Caco-2 (cell line): ENCODE results near the gene NBAS. TPM values are rescaled to one million over a fixed set of nuclear protein-coding genes. Genes with fewer than 3 reads are reported as not detected.
"Not testable (repeated sequence)": the region's sequence is repeated elsewhere in the genome, so short reads cannot be mapped to it uniquely, and the experiment has no call there.

Experiments
- BruUV-seq: library from RNA; stranded (reverse); fragments of 400-500 nt; replicated peaks from 2 replicates; lab custom pipeline; 2021; lab: Mats Ljungman, UMichigan
- CTCF ChIA-PET: fragments of 300-600 bp; sonication (Branson Sonifier 250); formaldehyde crosslinking; loops from one replicate; lab custom pipeline; 2022; ENCODE audit warnings: antibody characterized with exemption; lab: Charles Lee
- POLR2A ChIA-PET: fragments of 300-600 bp; sonication (Branson Sonifier 250); formaldehyde crosslinking; loops from one replicate; lab custom pipeline; 2022; ENCODE audit warnings: antibody characterized with exemption; lab: Charles Lee
- DNase-seq, 2 experiments: peaks; one replicate each; pipeline versions ENCODE4 v3.0.0 to v3.0.0-alpha.2; 2020 to 2022
- H3K27me3 ChIP-seq: replicated peaks from 2 replicates; pipeline ENCODE4 v1.6.0; 2011; ENCODE audit warnings: low read length; ENCODE audit not compliant: control insufficient read depth, insufficient read depth
- H3K36me3 ChIP-seq: 2 replicates; pipeline ENCODE4 v1.5.1; 2011; ENCODE audit warnings: low read length; ENCODE audit not compliant: control insufficient read depth, insufficient read depth
- H3K4me1 ChIP-seq: fragments of 250-450 bp; sonication (Bioruptor Pico); 2 replicates; pipeline ENCODE4 v1.5.1; 2020; ENCODE audit warnings: mild to moderate bottlenecking
- H3K4me3 ChIP-seq: 2 replicates; pipeline ENCODE4 v1.5.1; 2011; ENCODE audit warnings: low read depth, mild to moderate bottlenecking, control low read depth, low read length
- H3K9me3 ChIP-seq: fragments of 250-450 bp; sonication (Bioruptor Pico); 2 replicates; pipeline ENCODE4 v1.5.1; 2020; ENCODE audit warnings: mild to moderate bottlenecking, moderate library complexity
- H3K27ac Mint-ChIP-seq: one replicate; pipeline ENCODE4 v1.8.0; 2022; ENCODE audit warnings: mixed read lengths; ENCODE audit not compliant: unreplicated experiment
- H3K27me3 Mint-ChIP-seq: one replicate; pipeline ENCODE4 v1.8.0; 2022; ENCODE audit warnings: mixed read lengths; ENCODE audit not compliant: insufficient read depth, unreplicated experiment
- H3K36me3 Mint-ChIP-seq: one replicate; pipeline ENCODE4 v1.8.0; 2022; ENCODE audit warnings: mild to moderate bottlenecking, mixed read lengths; ENCODE audit not compliant: insufficient read depth, unreplicated experiment
- H3K4me1 Mint-ChIP-seq: one replicate; pipeline ENCODE4 v1.8.0; 2022; ENCODE audit warnings: low read depth, mixed read lengths; ENCODE audit not compliant: unreplicated experiment
- H3K4me3 Mint-ChIP-seq: one replicate; pipeline ENCODE4 v1.8.0; 2022; ENCODE audit warnings: mild to moderate bottlenecking, moderate library complexity, mixed read lengths; ENCODE audit not compliant: unreplicated experiment
- H3K9me3 Mint-ChIP-seq: one replicate; pipeline ENCODE4 v1.8.0; 2022; ENCODE audit warnings: mixed read lengths; ENCODE audit not compliant: unreplicated experiment
- intact Hi-C: fragments of 100-400 bp; cut with micrococcal nuclease; formaldehyde crosslinking; loops from one replicate; pipeline ENCODE4 v1.10.0; 2022; ENCODE audit not compliant: unreplicated experiment
- total RNA-seq: library from RNA; stranded (reverse); gene quantifications from 2 replicates; pipeline ENCODE4 v1.2.3, GENCODE V29; 2022
- TF ChIP-seq, protein P1 (sequence below), 2 experiments: fragments of 200-600 bp in 1 of 2; IDR thresholded peaks; 1 replicate in 1 of 2; 2 replicates in 1 of 2; pipeline versions ENCODE4 v1.5.1 to v1.8.0; 2011 to 2022; ENCODE audit warnings: antibody characterized with exemption in 1 of 2, control low read depth in 1 of 2, inconsistent platforms in 1 of 2, low read depth in 1 of 2, low read length in 1 of 2, mild to moderate bottlenecking in 1 of 2, moderate library complexity in 1 of 2; ENCODE audit not compliant: insufficient read depth in 1 of 2, severe bottlenecking in 1 of 2, unreplicated experiment in 1 of 2

NBAS gene
- total RNA-seq, 1 experiment from 2014 or later: 31.1 TPM

DNA sequence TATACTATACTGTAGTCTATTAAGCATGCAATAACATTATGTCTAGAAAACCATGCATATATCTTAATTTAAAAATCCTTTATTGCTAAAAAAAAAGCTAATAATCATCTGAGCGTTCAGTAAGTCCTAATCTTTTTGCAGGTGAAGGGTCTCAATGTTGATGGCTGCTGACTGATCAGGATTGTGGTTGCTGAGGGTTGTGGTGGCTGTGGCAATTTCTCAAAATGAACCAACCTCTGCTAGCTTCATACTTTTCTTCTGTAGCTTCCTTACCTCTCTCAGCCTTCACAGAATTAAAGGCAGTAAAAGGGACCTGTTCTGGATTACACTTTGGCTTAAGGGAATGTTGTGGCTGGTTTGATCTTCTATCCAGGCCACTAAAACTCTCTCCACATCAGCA lies 235.8 kb downstream of the NBAS start:
- H3K9me3 Mint-ChIP-seq: no peaks in the 10 kb centered on the region
- H3K4me3 ChIP-seq: no peak overlapping the region
- H3K9me3 ChIP-seq: no peaks in the 10 kb centered on the region
- ChIA-PET POLR2A (no interaction called here), CTCF (no interaction called here)
- no peaks in the 10 kb centered on the region; the same call in 1 of the 2 replicates for H3K36me3 ChIP-seq
- H3K4me1 Mint-ChIP-seq: no peaks in the 10 kb centered on the region
- no peaks in the 10 kb centered on the region for H3K4me1 ChIP-seq
- H3K27ac Mint-ChIP-seq: no peak overlapping the region
- intact Hi-C loops: no loop called here
- no TSS peak for BruUV-seq
- TF ChIP-seq, protein P1, sequence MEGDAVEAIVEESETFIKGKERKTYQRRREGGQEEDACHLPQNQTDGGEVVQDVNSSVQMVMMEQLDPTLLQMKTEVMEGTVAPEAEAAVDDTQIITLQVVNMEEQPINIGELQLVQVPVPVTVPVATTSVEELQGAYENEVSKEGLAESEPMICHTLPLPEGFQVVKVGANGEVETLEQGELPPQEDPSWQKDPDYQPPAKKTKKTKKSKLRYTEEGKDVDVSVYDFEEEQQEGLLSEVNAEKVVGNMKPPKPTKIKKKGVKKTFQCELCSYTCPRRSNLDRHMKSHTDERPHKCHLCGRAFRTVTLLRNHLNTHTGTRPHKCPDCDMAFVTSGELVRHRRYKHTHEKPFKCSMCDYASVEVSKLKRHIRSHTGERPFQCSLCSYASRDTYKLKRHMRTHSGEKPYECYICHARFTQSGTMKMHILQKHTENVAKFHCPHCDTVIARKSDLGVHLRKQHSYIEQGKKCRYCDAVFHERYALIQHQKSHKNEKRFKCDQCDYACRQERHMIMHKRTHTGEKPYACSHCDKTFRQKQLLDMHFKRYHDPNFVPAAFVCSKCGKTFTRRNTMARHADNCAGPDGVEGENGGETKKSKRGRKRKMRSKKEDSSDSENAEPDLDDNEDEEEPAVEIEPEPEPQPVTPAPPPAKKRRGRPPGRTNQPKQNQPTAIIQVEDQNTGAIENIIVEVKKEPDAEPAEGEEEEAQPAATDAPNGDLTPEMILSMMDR (IDR thresholded peaks at IDR 0.05; ENCODE audit: insufficient read depth in 1 of 2, low read depth in 1 of 2, low read length in 1 of 2, severe bottlenecking in 1 of 2, unreplicated experiment in 1 of 2): no peak
- H3K27me3 Mint-ChIP-seq: no peaks in the 10 kb centered on the region
- H3K4me3 Mint-ChIP-seq: no peak overlapping the region
- H3K27me3 ChIP-seq: no peaks in the 10 kb centered on the region
- no peaks in the 10 kb centered on the region for H3K36me3 Mint-ChIP-seq
- no peak for DNase-seq

GRCh38 chr2:15323227-15323626 lies 237.9 kb downstream of the NBAS start:
- Histone ChIP-seq H3K36me3 (no peaks in the 10 kb centered on the region; the same call in 1 of the 2 replicates), H3K9me3 (no peaks in the 10 kb centered on the region), H3K27me3 (no peaks in the 10 kb centered on the region), H3K4me1 (no peaks in the 10 kb centered on the region), H3K4me3 (no peak overlapping the region)
- CTCF ChIA-PET: no interaction called here
- H3K27me3 Mint-ChIP-seq: no peaks in the 10 kb centered on the region
- no peak for DNase-seq
- peaks cover 11% of the 10 kb centered on the region for H3K9me3 Mint-ChIP-seq
- POLR2A ChIA-PET: no interaction called here
- no peak overlapping the region for H3K27ac Mint-ChIP-seq
- no peak overlapping the region for H3K4me3 Mint-ChIP-seq
- intact Hi-C loops: no loop called here
- H3K36me3 Mint-ChIP-seq: no peaks in the 10 kb centered on the region
- no peaks in the 10 kb centered on the region for H3K4me1 Mint-ChIP-seq
- no TSS peak for BruUV-seq
- TF ChIP-seq, protein P1 (IDR thresholded peaks at IDR 0.05; ENCODE audit: insufficient read depth in 1 of 2, low read depth in 1 of 2, low read length in 1 of 2, severe bottlenecking in 1 of 2, unreplicated experiment in 1 of 2): no peak

DNA sequence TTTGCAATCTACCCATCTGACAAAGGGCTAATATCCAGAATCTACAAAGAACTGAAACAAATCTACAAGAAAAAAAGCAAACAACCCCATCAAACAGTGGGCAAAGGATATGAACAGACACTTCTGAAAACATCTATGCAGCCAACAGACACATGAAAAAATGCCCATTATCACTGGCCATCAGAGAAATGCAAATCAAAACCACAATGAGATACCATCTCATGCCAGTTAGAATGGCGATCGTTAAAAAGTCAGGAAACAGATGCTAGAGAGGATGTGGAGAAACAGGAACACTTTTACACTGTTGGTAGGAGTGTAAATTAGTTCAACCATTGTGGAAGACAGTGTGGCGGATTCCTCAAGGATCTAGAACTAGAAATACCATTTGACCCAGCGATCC lies 239.7 kb downstream of the NBAS start:
- POLR2A ChIA-PET, H3K4me1 Mint-ChIP-seq, CTCF ChIA-PET, DNase-seq, H3K9me3 ChIP-seq, H3K36me3 ChIP-seq, H3K36me3 Mint-ChIP-seq, H3K4me1 ChIP-seq, intact Hi-C loops, BruUV-seq, H3K27me3 ChIP-seq, H3K4me3 Mint-ChIP-seq, H3K27me3 Mint-ChIP-seq, H3K4me3 ChIP-seq, H3K27ac Mint-ChIP-seq: not testable (repeated sequence)
- H3K9me3 Mint-ChIP-seq: peaks cover 21% of the 10 kb centered on the region

DNA sequence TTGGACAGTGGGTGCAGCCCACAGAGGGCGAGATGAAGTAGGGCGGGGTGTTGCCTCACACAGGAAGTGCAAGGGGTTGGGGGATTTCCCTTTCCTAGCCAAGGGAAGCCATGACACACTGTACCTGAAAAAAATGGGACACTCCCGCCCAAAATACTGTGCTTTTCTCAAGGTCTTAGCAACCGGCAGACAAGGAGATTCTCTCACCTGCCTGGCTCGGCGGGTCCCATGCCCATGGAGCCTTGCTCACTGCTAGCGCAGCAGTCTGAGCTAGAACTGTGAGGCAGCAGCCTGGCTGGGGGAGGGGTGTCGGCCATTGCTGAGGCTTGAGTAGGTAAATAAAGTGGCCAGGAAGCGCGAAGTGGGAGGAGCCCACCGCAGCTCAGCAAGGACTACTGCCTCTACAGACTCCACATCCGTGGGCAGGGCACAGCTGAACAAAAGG lies 244.7 kb downstream of the NBAS start:
- POLR2A ChIA-PET: no interaction called here

More for the DNA sequence above, 244.7 kb downstream of the NBAS start:
- Histone ChIP-seq H3K4me1 (no peaks in the 10 kb centered on the region), H3K4me3 (no peak overlapping the region), H3K36me3 (no peaks in the 10 kb centered on the region), H3K9me3 (no peaks in the 10 kb centered on the region), H3K27me3 (no peaks in the 10 kb centered on the region)
- H3K27me3 Mint-ChIP-seq: no peaks in the 10 kb centered on the region
- H3K4me1 Mint-ChIP-seq: no peaks in the 10 kb centered on the region
- intact Hi-C loops: no loop called here
- no peak overlapping the region for H3K27ac Mint-ChIP-seq
- H3K4me3 Mint-ChIP-seq: no peak overlapping the region
- peaks cover 21% of the 10 kb centered on the region for H3K9me3 Mint-ChIP-seq
- TF ChIP-seq, protein P1 (IDR thresholded peaks at IDR 0.05; ENCODE audit: insufficient read depth in 1 of 2, low read depth in 1 of 2, low read length in 1 of 2, severe bottlenecking in 1 of 2, unreplicated experiment in 1 of 2): no peak
- BruUV-seq: no TSS peak
- no peaks in the 10 kb centered on the region for H3K36me3 Mint-ChIP-seq
- CTCF ChIA-PET: no interaction called here
- DNase-seq: no peak
